Measurements from ENCODE around the gene UPP1.
"Not testable (repeated sequence)": the region's sequence is repeated elsewhere in the genome, so short reads cannot be mapped to it uniquely, and the experiment has no call there.

UPP1 gene

DNA sequence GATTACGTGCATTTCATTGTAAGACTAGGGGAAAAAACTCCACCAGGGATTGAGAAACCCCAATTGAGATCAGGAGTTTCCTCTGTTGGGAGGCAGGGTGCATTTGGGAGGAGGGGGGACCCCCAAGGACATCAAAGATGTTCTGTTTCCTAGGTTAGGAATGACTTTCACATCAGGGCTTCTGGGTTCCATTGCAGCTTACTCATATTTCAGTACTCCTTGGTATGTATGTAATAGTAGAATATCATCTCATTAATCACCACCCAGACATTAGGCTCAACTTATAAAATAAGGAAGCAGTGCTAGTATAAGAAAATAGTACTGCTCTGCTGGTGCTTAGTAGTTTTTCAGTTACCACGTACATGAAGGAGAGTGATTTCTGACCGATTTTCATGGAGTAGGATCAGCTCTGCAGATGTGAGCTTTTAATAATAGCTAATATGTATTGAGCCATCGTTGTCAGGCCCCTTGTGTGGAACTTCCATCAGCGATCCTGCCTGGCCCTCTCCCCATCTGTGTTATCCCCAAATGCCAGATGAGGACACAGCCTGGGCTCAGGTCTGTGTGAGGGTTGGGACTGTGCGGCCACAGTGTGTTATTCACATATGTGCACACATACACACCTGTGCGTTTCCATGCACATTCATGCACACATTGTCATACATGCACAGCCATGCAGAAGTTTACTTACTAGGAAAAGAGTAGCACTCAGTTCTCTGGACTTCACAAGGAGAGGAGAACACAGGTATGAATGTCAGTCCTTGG lies 23.5 kb downstream of the UPP1 start:
- DNase-seq (ENCODE audit: low read depth): no peak

DNA sequence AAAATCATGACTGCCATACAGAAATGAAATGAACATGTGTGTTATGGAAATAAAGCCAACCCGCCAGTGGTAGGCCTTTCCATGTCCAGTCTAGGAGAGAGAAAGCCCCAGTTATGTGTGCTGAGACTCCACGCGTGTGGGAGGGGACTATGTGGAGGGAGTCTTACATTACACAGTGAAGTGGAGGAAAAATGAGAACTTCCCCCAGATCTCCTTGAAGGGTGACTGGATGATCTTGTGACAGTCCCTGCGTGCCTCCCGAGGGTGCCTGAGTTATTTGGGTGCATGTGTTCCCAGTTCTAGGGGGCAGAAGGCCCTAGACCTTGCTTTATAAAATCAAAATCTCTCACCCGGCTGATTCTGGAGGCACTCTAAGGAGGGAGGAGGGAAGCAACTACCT lies 24.2 kb downstream of the UPP1 start:
- DNase-seq (ENCODE audit: low read depth): no peak

DNA sequence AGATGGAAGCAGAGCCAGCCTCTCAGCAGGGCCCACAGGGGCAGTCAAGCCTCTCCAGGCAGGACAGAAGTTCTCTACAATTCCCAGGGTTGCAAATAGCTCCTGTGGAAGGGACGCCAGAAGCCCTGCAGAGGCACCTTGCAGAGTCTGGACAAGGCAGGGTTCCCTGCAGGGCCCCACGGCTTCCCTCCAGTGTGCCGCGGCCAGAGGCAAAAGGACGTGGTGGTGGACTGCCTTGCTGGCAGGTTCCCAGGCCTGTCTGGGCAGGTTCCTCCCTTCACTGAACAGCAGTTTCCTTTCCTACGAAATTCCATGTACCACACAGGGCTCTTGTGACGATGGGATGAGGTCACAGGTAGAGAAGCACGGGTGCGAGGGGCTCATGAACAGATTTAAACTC lies 25.1 kb downstream of the UPP1 start:
- no peak for DNase-seq (ENCODE audit: low read depth)

DNA sequence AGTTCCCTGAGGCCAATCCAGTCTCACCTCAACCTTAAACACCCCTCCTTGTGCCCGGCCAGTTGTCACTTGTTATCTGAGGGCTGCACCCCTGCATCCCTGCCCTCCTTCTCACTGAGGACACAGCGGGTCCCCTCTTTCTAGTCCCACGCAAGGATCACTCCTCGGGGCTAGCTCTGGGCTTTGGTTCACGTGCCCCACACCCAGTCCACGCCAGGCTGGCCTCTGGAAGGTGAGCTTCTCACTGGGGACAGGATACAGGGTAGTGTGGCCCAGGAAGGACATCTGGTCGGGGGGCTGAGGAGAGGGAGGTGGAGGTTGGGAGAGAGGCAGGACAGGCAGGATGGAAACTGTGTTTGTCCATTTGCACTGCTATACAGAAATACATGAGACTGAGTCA lies 25.5 kb downstream of the UPP1 start:
- no peak for DNase-seq (ENCODE audit: low read depth)

DNA sequence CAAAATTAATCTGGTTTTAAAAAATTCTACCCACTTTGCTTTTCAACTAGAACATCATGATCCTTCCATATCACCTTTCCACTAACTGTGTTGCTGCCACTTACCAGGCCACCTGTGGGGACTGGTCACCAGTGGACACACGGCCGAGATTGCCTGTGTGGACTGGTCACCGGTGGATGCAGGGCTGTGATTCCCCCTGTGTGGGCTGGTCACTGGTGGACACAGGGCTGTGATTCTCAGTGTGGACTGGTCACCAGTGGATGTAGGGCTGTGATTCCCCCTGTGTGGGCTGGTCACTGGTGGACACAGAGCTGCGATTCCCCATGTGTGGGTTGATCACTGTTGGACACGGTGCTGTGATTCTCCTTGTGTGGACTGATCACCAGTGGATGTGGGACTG lies 27.0 kb downstream of the UPP1 start:
- no peak for DNase-seq (ENCODE audit: low read depth)

DNA sequence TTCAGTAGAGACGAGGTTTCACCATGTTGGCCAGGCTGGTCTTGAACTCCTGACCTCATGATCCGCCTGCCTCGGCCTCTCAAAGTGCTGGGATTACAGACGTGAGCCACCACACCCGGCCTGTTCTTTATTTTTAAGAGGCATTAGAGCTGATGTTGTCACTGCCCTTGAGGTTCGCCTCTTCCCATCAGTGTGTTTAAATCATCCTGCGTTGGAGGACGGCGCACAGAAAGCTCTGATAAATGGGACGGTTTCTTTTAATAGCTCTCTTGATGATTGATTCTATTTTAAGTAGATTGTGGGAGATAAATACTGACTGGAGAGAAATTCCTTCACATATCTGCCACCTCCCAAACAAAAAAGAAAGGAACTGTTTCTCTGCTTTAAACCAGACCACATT lies 29.0 kb downstream of the UPP1 start:
- no peak for DNase-seq (ENCODE audit: low read depth)

DNA sequence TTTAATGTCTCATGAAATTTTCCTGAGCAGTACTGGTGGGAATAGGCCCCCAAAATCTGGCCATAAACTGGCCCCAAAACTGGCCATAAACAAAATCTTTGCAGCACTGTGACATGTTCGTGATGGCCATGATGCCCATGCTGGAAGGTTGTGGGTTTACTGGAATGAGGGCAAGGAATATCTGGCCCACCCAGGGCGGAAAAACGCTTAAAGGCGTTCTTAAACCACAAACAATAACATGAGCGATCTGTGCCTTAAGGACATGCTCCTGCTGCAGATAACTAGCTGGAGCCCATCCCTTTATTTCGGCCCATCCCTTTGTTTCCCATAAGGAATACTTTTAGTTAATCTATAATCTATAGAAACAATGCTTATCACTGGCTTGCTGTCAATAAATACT lies 31.5 kb downstream of the UPP1 start:
- DNase-seq (ENCODE audit: low read depth): not testable (repeated sequence)

DNA sequence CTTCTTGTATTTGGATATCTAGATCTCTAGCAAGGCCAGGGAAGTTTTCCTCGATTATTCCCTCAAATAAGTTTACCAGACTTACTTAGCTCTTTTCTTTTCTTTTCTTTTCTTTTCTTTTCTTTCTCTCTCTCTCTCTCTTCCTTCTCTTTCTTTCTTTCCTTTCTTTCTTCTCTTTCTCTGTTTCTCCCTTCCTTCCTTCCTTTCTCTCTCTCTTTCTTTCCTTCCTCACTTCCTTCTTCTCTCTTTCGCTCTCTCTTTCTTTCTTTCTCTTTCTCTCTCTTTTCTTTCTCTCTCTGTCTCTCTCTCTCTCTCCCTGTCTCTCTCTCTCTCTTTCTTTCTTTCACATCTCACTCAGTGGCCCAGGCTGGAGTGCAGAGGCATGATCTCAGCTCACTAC lies 37.0 kb downstream of the UPP1 start:
- DNase-seq (ENCODE audit: low read depth): no peak

DNA sequence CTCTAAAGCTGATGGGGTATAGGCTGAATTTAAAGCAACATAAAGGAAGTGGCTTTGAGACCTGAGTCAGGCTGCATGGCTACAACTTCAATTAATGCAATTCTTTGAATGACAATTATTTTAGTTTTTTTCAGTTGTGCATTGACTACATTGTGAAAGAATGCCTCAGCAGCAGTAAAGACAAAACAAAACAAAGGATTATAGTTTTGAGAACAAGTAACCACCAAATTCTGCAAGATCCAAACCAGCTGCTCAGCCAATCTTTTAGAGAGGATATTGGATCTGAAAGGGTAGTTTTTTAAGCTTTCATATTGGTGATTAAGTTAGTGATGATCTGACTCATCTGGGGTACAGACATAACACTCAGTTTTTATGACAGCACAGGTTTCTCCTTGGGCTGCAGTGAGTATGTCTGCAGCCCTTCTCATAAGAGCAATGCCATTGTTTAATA lies 41.6 kb downstream of the UPP1 start:
- DNase-seq (ENCODE audit: low read depth): no peak

DNA sequence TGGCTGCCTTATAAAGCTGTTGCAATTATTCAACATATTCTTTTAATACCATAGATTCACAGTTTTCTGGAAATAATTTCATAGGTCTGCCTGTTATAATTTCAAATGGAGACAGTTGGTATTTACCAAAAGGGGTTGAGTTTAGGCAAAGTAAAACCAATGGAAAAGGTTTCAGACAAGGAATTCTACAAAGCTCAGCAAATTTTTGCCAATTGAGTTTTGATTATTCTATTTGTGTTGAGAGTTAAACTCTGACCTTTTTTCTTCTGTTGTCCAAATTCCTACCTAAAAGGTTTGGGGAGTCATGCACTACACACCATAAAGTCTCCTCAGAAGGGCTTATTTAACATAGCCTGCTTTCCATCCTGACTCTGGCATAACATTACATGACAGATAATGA lies 43.7 kb downstream of the UPP1 start:
- no peak for DNase-seq (ENCODE audit: low read depth)

DNA sequence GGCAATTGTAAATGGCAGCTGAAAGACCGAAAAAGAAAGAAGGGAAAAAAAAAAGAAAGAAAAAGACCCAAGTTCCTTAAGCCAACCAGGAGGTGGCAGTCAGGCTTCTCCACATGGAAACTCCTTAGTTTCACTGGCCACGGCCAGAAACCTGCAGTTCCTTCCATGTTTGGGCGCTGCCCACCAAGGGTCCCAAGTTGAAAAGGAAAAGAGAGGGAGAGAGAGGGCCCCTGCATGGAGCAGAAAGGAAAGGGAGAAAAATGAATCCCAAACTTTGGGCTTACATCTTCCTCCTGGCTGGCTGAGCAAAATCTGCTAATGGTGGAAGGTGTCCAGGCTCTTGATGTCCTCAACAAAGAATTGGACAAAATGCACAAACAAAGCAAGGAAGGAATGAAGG lies 50.4 kb downstream of the UPP1 start:
- no peak for DNase-seq (ENCODE audit: low read depth)

DNA sequence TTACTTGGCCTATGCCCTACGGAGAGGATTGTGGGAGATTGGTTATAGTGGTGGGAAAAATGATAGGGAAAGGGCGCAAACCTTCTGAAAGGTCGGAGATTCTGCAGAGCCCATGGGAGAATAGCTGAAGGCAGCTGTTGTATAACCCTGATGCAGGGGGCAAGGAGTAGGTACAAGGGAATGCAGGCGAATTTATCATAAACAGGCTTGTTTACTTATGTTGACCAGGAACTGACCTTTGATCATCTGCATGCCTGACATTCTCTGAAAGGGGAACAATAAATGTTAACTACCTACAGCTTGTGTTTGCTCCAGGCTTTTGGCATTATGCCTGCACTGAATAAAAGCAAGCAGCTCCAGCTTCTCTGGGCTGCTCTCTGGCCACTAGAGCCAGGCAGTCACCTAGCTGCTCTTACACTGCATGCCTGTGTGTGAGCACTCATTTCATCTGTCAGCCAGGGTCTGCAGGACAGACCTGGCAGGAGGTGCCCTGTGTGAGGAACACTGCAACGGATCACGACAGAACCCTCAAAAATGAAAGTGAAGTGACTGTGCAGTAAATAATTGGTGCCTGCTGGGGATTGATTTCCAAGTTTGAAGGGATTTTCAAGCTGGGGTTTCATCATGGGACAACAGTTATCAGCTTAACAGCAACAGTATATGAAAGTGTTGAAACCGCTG lies 51.1 kb downstream of the UPP1 start:
- no peak for DNase-seq (ENCODE audit: low read depth)

DNA sequence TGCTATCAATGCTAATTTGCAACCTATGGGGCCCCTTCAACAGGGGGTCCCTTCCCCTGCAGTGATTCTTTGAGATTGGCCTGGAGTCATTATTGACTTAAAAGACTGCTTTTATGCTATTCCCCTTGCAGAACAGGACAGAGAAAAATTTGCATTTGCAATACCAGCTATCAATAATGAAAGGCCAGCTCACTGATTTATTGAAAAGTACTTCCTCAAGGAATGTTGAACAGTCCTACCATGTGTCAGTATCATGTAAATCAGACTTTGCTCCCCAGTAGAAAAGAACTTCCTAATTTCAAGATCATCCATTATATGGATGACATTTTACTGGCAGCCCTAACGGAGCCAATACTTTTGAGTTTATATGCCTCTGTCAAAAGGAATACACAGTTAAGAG lies 52.5 kb downstream of the UPP1 start:
- no peak for DNase-seq (ENCODE audit: low read depth)

DNA sequence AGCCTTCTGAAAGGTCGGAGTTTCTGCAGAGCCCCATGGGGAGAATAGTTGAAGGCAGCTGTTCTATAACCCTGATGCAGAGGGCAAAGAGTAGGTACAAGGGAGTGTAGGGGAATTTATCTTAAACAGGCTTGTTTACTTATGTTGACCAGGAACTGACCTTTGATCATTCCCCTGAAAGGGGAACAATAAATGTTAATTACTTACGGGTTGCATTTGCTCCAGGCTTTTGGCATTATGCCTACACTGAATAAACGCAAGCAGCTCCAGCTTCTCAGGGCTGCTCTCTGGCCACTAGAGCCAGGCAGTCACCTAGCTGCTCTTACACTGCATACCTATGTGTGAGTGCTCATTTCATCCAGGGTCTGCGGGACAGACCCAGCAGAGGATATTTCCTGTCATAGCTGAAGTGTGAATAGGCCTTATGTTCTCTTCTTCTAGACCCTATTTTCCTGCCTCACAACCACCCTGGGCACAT lies 55.3 kb downstream of the UPP1 start:
- DNase-seq (ENCODE audit: low read depth): no peak

DNA sequence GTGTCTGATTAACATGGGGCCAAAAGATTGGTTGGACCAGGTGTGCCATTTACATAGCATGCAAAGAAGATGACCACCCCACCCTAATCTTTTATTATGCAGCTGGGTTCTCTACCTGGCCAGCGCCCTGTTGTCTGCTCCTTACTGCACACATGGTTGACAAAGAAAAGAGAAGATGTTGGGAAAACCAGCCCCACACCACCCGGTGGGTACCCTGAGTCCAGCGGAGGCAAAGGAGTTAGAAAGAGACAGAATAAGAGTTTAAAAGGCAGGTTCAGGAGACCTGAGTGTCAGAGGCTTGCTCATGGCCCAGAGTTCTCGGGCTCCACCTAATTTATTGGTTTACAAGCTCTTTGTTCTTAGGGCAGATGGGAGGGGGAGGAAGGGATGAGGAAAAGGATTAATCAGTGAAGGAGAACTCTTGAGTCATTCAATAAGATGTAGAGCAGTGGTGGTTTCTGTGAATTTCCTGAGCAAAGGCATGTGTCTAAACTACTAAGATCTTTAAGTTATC lies 58.1 kb downstream of the UPP1 start:
- no peak for DNase-seq (ENCODE audit: low read depth)

DNA sequence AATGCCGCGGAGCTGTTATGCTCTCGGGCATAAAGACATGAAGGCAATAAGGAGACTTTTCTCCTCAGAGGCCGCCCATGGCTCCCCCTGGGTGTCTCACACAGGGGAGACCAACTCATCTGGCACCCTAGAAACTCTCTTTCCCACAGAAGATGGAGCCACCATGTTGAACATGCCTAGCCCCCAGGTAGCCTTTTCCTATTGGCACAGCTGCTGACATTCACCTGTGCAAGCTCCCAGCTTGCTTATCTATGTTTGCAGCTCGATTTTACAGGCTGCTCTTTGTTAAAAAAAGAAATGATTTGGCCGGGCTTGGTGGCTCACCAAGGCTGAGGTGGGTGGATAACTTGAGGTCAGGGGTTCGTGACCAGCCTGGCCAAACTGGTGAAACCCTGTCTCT lies 58.6 kb downstream of the UPP1 start:
- DNase-seq (ENCODE audit: low read depth): not testable (repeated sequence)

DNA sequence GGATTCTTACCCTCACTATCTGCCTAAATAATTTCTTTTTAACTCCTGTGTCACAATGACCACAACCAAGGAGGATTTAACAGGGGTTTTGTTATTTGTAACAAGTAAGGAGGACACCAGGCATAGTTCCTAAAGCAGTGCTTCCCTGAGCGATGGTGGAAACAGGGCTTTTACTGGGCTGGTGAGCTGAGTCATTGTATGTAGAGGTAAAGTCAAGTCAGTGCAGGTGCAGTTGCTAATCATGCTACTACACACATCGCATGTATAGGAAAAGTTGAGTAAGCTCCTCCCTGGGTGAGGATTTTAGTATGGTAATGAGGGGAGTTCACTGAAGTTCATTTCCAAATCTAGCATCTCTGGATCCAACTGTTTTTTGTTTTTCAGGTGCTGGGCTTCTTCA lies 59.2 kb downstream of the UPP1 start:
- no peak for DNase-seq (ENCODE audit: low read depth)

DNA sequence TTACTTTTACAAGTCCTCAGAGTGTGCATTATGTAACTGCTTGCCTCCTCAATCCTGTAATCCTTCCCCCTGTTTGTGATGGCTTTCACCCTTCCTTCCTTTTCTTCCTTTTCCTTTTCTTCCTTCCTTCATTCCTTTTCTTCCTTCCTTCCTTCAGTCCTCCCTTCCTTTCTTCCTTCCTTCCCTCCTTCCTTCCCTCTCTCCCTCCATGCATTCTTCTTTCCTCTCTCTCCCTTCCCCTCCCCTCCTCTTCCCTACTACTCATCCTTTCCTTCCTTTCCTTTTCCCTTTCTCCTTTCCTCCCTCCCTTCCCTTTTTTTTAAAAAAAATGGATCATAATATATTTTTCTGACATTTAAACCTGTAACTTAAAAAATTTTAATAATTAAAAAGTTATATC lies 60.0 kb downstream of the UPP1 start:
- no peak for DNase-seq (ENCODE audit: low read depth)

DNA sequence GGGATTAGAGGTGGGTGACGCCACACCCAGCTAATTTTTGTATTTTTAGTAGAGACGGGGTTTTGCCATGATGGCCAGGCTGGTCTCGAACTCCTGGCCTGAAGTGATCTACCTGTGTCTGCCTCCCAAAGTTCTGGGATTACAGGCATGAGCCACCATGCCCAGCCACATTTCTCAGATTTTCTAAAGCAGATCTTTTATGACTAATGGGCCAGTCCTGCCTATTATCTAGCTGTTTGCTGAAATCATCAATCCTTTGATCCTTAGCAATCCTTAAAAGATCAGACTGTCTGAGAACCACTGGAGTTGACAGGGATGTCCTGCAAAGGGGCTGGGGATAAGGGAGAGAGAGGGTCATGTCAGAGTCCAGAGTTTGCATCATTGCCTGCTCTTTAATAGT lies 61.0 kb downstream of the UPP1 start:
- no peak for DNase-seq (ENCODE audit: low read depth)

DNA sequence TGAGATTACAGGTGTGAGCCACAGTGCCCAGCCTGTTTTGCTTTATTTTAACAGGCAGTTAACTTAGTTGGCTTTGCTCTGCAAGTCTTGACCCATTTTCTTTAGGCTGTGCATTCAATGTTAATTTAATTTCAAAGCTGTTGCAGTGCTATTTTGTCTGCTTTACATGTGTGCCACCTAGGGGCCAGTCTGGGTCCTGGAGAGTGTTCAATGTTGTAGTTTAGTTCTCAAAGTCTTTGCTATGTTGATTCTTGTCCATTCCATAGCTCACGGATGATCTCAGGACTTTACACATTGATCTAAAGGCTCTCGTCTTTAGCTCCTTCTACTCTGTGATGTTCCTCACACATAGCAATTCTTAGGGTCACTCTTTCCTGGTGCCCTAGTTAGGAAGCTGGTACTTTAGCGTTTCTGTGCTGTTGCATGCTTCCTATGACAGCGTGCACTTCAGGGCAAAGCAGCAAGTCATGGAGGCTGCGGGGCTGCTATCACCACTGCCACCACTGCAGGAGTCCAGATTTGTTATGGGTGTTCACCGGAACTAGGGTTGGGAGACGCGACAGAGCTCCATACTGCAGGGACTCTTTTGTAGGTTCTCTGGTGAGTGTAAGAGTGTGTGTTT lies 65.8 kb downstream of the UPP1 start:
- DNase-seq (ENCODE audit: low read depth): no peak
